ENCODE measurements around the gene SLC52A3.

The SLC52A3 gene

DNA sequence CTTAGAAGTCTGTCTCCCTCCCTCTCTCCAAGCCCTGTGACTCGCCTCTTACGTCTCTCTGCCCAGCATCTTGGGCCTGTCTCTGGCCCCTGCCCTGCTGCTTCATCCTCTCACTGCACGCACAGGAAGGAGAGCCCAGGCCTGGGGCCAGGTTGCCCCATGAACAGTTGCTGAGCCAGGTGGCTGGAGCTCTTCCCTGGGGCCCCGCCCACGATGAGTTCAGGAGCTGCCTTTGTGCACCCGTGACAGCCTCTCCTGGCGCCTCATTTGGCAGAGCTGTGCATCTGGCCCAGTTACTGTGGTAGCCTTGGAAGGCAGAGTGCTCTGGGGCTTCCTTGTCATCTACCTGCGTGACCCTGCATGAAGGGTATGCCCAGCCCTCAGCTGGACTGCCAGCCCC lies 44.5 kb downstream of the SLC52A3 start:
- no peak for TF ChIP-seq Cebpa-rat (IDR thresholded peaks at IDR 0.05)
- Histone ChIP-seq H4K20me1 (peaks cover 0 to 2% (median 0%) of the 10 kb centered on the region in 11 experiments; a peak in 1 of 22 replicates), H3K27ac (no peak overlapping the region), H3K4me1 (peaks cover 24 to 84% (median 67%) of the 10 kb centered on the region in 10 experiments), H3K36me3 (no peaks in the 10 kb centered on the region), H3K9me3 (replicated peaks in 1 of 11) (no peaks in the 10 kb centered on the region), H3K9ac (peak overlapping the region in 1 of 11 experiments; percentile 9; a peak in 1 of 22 replicates), H3K27me3 (peaks cover 0 to 19% (median 2%) of the 10 kb centered on the region in 11 experiments; a peak in 8 of 22 replicates), H3K4me2 (peak overlapping the region; percentile 2 to 83 (median 58)), H3K4me3 (no peak overlapping the region)

DNA sequence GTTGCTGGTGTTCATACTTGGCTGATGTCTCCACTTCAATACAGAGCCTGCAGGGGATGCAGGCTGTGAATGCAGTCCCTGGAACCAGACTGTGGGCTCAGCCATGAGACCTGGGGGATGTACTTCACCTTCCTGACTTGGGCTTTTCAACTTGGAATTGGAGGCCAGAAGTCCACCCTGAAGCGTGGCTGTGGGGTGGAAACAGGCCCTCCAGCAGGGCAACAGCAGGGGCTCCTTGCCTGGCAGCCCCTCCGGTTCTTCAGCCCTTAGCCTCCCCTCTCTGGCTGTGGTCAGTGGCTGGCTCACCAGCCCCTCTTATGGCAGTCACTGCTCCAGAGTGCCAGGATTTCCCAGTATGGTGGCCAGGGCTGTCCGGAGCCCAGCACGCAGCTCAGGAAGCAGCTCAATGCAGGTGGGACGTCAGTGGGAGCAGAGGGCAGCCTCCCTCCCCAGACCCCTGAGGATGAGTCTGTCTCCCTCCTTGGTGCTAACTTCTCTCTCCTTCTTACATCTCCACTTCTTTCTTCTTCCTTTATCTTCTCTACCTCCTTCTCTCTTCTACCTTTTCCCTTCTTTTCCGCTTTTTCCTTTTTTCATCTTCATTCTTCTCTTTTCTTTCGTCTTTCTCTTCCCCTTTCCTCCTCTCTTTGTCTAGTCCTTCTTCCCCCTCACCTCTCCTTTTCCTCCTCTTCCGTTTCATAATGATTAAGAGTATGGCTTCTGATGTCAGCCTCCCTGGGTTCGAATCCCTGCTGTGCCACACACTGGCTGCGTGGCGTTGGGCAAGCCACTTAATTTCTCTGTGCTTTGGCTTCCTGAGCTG lies 45.3 kb downstream of the SLC52A3 start:
- H3K4me2 ChIP-seq, result peak overlapping the region in 9 of 11 experiments; percentile 33 to 83 (median 61); a peak in 13 of 22 replicates
- H3K36me3 ChIP-seq, result no peaks in the 10 kb centered on the region
- no peak overlapping the region for H3K27ac ChIP-seq
- TF ChIP-seq Cebpa-rat (IDR thresholded peaks at IDR 0.05), result no peak
- H3K9me3 ChIP-seq (replicated peaks in 1 of 11), result no peaks in the 10 kb centered on the region
- H4K20me1 ChIP-seq, result no peaks in the 10 kb centered on the region; a peak in 1 of 22 replicates
- H3K9ac ChIP-seq, result no peak overlapping the region
- peaks cover 0 to 13% (median 0%) of the 10 kb centered on the region in 11 experiments; a peak in 7 of 22 replicates for H3K27me3 ChIP-seq
- peaks cover 24 to 80% (median 64%) of the 10 kb centered on the region in 10 experiments for H3K4me1 ChIP-seq
- H3K4me3 ChIP-seq, result no peak overlapping the region

GRCh38 chr20:721876-722275 lies 46.4 kb downstream of the SLC52A3 start:
- H4K20me1 ChIP-seq, result no peaks in the 10 kb centered on the region; a peak in 1 of 22 replicates
- H3K27ac ChIP-seq, result no peak overlapping the region
- peaks cover 0 to 4% (median 0%) of the 10 kb centered on the region in 11 experiments; a peak in 5 of 22 replicates for H3K27me3 ChIP-seq
- TF ChIP-seq Cebpa-rat (IDR thresholded peaks at IDR 0.05), result no peak
- H3K4me1 ChIP-seq, result peaks cover 24 to 72% (median 58%) of the 10 kb centered on the region in 10 experiments
- H3K9ac ChIP-seq, result no peak overlapping the region
- no peak overlapping the region for H3K4me2 ChIP-seq
- no peaks in the 10 kb centered on the region for H3K9me3 ChIP-seq (replicated peaks in 1 of 11)
- H3K36me3 ChIP-seq, result no peaks in the 10 kb centered on the region
- no peak overlapping the region for H3K4me3 ChIP-seq

DNA sequence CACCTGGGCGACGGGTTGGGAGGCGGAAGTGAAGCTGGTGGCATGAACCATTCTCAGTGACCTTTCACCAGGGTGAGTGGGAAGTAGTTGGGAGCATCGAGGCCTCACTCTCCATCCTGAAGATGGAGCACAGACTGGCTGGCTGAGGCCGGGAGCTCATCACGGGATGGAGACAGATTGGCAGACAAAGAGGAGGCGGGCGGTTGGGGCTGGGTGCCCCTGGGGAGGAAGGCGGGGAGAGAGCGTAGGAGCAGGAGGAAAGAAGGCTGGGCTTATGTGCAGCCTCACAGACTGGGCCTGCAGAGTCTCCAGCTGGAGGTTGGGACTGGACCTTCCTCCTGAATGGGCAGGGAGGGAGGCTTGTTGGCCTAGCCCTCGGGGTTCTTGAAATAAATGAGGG lies 48.5 kb downstream of the SLC52A3 start:
- no peaks in the 10 kb centered on the region; a peak in 1 of 22 replicates for H4K20me1 ChIP-seq
- peaks cover 1 to 11% (median 10%) of the 10 kb centered on the region in 11 experiments; a peak in 21 of 22 replicates for H3K9me3 ChIP-seq (replicated peaks in 1 of 11)
- peaks cover 19 to 56% (median 38%) of the 10 kb centered on the region in 10 experiments for H3K4me1 ChIP-seq
- no peaks in the 10 kb centered on the region for H3K27me3 ChIP-seq
- no peaks in the 10 kb centered on the region for H3K36me3 ChIP-seq
- H3K27ac ChIP-seq, result peak overlapping the region in 2 of 11 experiments; percentile 11 to 43; a peak in 1 of 22 replicates
- peak overlapping the region in 3 of 11 experiments; percentile 8 to 32 (median 19); a peak in 2 of 22 replicates for H3K9ac ChIP-seq
- TF ChIP-seq Cebpa-rat (IDR thresholded peaks at IDR 0.05), result no peak
- no peak overlapping the region for H3K4me3 ChIP-seq
- H3K4me2 ChIP-seq, result peak overlapping the region; percentile 1 to 88 (median 71); a peak in 19 of 22 replicates

- H3K27ac ChIP-seq, result no peak overlapping the region
- H3K9me3 ChIP-seq (replicated peaks in 1 of 11), result peaks cover 9 to 19% (median 17%) of the 10 kb centered on the region in 11 experiments
- no peak overlapping the region for H3K4me3 ChIP-seq
- peaks cover 11 to 48% (median 30%) of the 10 kb centered on the region in 10 experiments; a peak in 19 of 20 replicates for H3K4me1 ChIP-seq
- H3K27me3 ChIP-seq, result no peaks in the 10 kb centered on the region
- H3K36me3 ChIP-seq, result no peaks in the 10 kb centered on the region
- H4K20me1 ChIP-seq, result no peaks in the 10 kb centered on the region; a peak in 1 of 22 replicates
- H3K4me2 ChIP-seq, result peak overlapping the region in 6 of 11 experiments; percentile 71 to 88 (median 80); a peak in 11 of 22 replicates
- no peak for TF ChIP-seq Cebpa-rat (IDR thresholded peaks at IDR 0.05)
- H3K9ac ChIP-seq, result no peak overlapping the region
Measured at GRCh38 chr20:719068-719467, 49.2 kb downstream of the SLC52A3 start.

DNA sequence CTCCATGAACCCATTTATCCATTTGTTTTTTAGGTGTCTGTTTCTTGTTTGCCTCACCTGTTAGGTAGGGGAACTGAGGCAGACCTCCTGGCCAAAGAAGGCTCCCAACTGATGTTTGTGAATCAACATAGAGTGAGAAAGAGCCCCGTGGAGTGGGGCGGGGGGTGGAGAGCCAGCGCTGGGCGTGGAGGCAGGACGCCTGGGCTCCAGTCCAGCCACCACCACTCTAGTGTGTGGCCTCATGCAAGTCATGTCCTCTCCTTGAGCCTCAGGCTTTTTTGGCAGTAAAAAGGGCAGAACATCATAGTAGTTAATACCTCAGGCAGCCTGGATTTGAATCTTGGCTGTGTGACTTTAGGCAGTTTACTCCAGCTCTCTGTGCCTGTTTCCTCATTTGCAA lies 50.5 kb downstream of the SLC52A3 start:
- Histone ChIP-seq H3K36me3 (no peaks in the 10 kb centered on the region; a peak in 1 of 22 replicates), H3K9ac (no peak overlapping the region), H3K27ac (no peak overlapping the region), H3K27me3 (no peaks in the 10 kb centered on the region), H3K4me1 (peaks cover 6 to 37% (median 23%) of the 10 kb centered on the region in 10 experiments; a peak in 18 of 20 replicates), H3K4me2 (no peak overlapping the region), H3K4me3 (no peak overlapping the region), H4K20me1 (no peaks in the 10 kb centered on the region), H3K9me3 (replicated peaks in 1 of 11) (peaks cover 21 to 31% (median 30%) of the 10 kb centered on the region in 11 experiments)
- no peak for TF ChIP-seq Cebpa-rat (IDR thresholded peaks at IDR 0.05)

GRCh38 chr20:717271-717670 lies 51.0 kb downstream of the SLC52A3 start:
- H3K4me1 ChIP-seq, result peaks cover 6 to 33% (median 23%) of the 10 kb centered on the region in 10 experiments; a peak in 18 of 20 replicates
- no peak overlapping the region for H3K27ac ChIP-seq
- H3K9ac ChIP-seq, result no peak overlapping the region
- H4K20me1 ChIP-seq, result no peaks in the 10 kb centered on the region
- peaks cover 27 to 36% (median 35%) of the 10 kb centered on the region in 11 experiments for H3K9me3 ChIP-seq (replicated peaks in 1 of 11)
- H3K27me3 ChIP-seq, result no peaks in the 10 kb centered on the region
- TF ChIP-seq Cebpa-rat (IDR thresholded peaks at IDR 0.05), result no peak
- H3K4me3 ChIP-seq, result no peak overlapping the region
- H3K36me3 ChIP-seq, result no peaks in the 10 kb centered on the region; a peak in 1 of 22 replicates
- H3K4me2 ChIP-seq, result no peak overlapping the region

DNA sequence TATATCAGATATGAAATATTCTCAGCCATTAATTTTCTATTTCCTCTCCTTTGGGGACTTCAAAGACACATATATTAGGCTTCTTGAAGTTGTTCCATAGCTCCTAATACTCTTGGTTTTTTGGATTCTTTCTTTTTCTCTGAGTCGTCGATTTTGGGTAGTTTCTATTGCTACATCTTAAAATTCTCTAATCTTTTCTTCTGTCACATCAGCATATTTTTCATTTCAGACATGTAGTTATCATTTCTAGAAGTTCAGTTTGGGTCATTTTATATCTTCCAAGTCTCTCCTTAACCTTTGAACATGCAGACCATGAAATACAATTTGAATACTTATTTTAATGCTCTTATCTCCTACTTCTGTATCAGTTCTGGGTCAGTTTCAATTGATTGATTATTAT lies 53.8 kb downstream of the SLC52A3 start:
- no peak overlapping the region for H3K4me2 ChIP-seq
- H3K4me1 ChIP-seq, result peaks cover 0 to 13% (median 5%) of the 10 kb centered on the region in 10 experiments; a peak in 13 of 20 replicates
- H3K27me3 ChIP-seq, result no peaks in the 10 kb centered on the region
- H3K36me3 ChIP-seq, result no peaks in the 10 kb centered on the region; a peak in 1 of 22 replicates
- H4K20me1 ChIP-seq, result no peaks in the 10 kb centered on the region
- H3K4me3 ChIP-seq, result no peak overlapping the region
- H3K9ac ChIP-seq, result no peak overlapping the region
- H3K9me3 ChIP-seq (replicated peaks in 1 of 11), result peaks cover 36 to 60% (median 54%) of the 10 kb centered on the region in 11 experiments
- no peak overlapping the region for H3K27ac ChIP-seq
- no peak for TF ChIP-seq Cebpa-rat (IDR thresholded peaks at IDR 0.05)

GRCh38 chr20:711576-711975 lies 56.7 kb downstream of the SLC52A3 start:
- Histone ChIP-seq H3K9ac (no peak overlapping the region), H3K27me3 (no peaks in the 10 kb centered on the region), H3K4me3 (no peak overlapping the region), H3K36me3 (no peaks in the 10 kb centered on the region; a peak in 1 of 22 replicates), H3K9me3 (replicated peaks in 1 of 11) (peaks cover 49 to 75% (median 68%) of the 10 kb centered on the region in 11 experiments), H3K4me2 (no peak overlapping the region), H3K4me1 (peaks cover 0 to 20% (median 10%) of the 10 kb centered on the region in 10 experiments; a peak in 12 of 20 replicates), H3K27ac (no peak overlapping the region), H4K20me1 (no peaks in the 10 kb centered on the region)
- TF ChIP-seq Cebpa-rat (IDR thresholded peaks at IDR 0.05), result no peak

Measured in BLaER1 treated with 17β-estradiol and CSF1 and Interleukin-3, amounts not matched to agents 10 nM and 100 nM (cell line).